SK-N-SH treated with all-trans-retinoic acid at 6 μM for 48 hours (cell line): ENCODE results near the gene POMC.

ENCODE experiments used
- PPARA ChIP-seq: fragments of 250-450 bp; sonication (Bioruptor Pico); IDR thresholded peaks from 2 replicates; pipeline ENCODE4 v1.5.0; 2020; ENCODE audit warnings: mild to moderate bottlenecking, borderline replicate concordance
- TF ChIP-seq, protein P1 (sequence below): fragments of 250-450 bp; sonication (Bioruptor Pico); IDR thresholded peaks from 2 replicates; pipeline ENCODE4 v1.5.1; 2021; ENCODE audit warnings: mild to moderate bottlenecking, moderate library complexity

DNA sequence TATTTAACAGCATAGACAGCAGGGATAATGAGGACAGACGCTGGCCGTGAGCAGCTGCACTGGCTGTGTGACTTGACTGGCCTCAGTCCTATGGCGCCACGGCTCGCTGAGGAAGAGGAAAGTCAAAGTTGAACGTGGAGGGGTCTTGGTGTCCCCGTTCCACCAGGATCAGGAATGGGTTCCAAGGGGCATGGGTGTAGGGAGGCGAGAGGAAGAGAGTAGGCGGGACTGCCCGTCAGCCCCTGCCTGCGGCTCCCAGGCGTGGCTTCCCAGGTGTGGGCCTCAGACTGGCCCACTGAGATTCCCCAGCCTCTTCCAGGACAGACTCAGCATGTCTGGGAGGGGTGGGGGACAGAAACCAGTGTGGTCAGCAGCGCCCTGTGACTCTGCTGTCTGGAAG lies 51.4 kb downstream of the POMC start:
- TF ChIP-seq PPARA (CRISPR knock-in tag): no peak
- TF ChIP-seq, protein P1, sequence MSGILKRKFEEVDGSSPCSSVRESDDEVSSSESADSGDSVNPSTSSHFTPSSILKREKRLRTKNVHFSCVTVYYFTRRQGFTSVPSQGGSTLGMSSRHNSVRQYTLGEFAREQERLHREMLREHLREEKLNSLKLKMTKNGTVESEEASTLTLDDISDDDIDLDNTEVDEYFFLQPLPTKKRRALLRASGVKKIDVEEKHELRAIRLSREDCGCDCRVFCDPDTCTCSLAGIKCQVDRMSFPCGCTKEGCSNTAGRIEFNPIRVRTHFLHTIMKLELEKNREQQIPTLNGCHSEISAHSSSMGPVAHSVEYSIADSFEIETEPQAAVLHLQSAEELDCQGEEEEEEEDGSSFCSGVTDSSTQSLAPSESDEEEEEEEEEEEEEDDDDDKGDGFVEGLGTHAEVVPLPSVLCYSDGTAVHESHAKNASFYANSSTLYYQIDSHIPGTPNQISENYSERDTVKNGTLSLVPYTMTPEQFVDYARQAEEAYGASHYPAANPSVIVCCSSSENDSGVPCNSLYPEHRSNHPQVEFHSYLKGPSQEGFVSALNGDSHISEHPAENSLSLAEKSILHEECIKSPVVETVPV (CRISPR knock-in tag): no peak
